ENCODE results near the gene MED16. TPM values are rescaled to one million over a fixed set of nuclear protein-coding genes. Genes with fewer than 3 reads are reported as not detected.

Gene MED16
- total RNA-seq, 1 experiment from 2014 or later = 22.4 TPM

DNA sequence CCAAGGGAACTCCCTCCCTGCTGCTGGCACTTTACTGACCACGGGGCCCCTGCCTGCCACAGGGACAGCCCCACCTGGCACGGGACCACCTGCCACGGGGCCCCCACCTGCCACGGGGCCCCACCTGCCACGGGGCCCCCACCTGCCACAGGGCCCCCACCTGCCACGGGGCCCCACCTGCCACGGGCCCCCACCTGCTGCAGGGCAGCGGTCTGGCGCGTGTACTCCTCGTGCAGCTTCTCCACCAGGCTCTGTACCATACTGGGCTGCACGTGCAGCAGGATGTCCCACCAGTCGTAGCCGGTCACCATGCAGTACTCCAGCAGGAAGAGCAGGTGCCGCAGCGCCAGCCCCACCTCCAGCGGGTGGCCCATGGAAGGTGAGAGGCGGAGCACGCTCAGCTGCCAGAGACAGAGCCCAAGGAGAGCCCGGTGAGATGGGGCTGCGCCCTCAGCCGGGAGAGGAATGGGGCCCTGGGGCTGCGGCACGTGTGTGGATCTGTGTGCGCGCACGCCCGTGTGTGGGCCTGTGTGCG lies 16.1 kb downstream of the MED16 start:
- CTCF ChIA-PET = no interaction called here
- intact Hi-C loops (cut with micrococcal nuclease; ENCODE audit: unreplicated experiment) = no loop called here
- Mint-ChIP-seq H3K36me3 (ENCODE audit: insufficient read depth, unreplicated experiment) (peaks cover 19% of the 10 kb centered on the region), H3K9me3 (ENCODE audit: low read depth, unreplicated experiment) (no peaks in the 10 kb centered on the region), H3K4me3 (ENCODE audit: low read depth, unreplicated experiment) (no peak overlapping the region), H3K27ac (ENCODE audit: unreplicated experiment) (no peak overlapping the region), H3K4me1 (ENCODE audit: low read depth, unreplicated experiment) (no peaks in the 10 kb centered on the region), H3K27me3 (ENCODE audit: unreplicated experiment) (no peaks in the 10 kb centered on the region)
- TF ChIP-seq, protein P1, sequence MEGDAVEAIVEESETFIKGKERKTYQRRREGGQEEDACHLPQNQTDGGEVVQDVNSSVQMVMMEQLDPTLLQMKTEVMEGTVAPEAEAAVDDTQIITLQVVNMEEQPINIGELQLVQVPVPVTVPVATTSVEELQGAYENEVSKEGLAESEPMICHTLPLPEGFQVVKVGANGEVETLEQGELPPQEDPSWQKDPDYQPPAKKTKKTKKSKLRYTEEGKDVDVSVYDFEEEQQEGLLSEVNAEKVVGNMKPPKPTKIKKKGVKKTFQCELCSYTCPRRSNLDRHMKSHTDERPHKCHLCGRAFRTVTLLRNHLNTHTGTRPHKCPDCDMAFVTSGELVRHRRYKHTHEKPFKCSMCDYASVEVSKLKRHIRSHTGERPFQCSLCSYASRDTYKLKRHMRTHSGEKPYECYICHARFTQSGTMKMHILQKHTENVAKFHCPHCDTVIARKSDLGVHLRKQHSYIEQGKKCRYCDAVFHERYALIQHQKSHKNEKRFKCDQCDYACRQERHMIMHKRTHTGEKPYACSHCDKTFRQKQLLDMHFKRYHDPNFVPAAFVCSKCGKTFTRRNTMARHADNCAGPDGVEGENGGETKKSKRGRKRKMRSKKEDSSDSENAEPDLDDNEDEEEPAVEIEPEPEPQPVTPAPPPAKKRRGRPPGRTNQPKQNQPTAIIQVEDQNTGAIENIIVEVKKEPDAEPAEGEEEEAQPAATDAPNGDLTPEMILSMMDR (IDR thresholded peaks at IDR 0.05; ENCODE audit: unreplicated experiment) = no peak
- BruUV-seq (replicated peaks) = no TSS peak
- no peak for DNase-seq

- BruUV-seq (replicated peaks) = no TSS peak
- TF ChIP-seq, protein P1 (IDR thresholded peaks at IDR 0.05; ENCODE audit: unreplicated experiment) = no peak
- Mint-ChIP-seq H3K9me3 (ENCODE audit: low read depth, unreplicated experiment) (no peaks in the 10 kb centered on the region), H3K36me3 (ENCODE audit: insufficient read depth, unreplicated experiment) (peaks cover 19% of the 10 kb centered on the region), H3K4me3 (ENCODE audit: low read depth, unreplicated experiment) (no peak overlapping the region), H3K4me1 (ENCODE audit: low read depth, unreplicated experiment) (no peaks in the 10 kb centered on the region), H3K27me3 (ENCODE audit: unreplicated experiment) (no peaks in the 10 kb centered on the region), H3K27ac (ENCODE audit: unreplicated experiment) (no peak overlapping the region)
- CTCF ChIA-PET = no interaction called here
- DNase-seq = no peak
- intact Hi-C loops (cut with micrococcal nuclease; ENCODE audit: unreplicated experiment) = no loop called here
Measured at GRCh38 chr19:876089-876488, 16.9 kb downstream of the MED16 start.

- Mint-ChIP-seq H3K4me3 (ENCODE audit: low read depth, unreplicated experiment) (no peak overlapping the region), H3K27ac (ENCODE audit: unreplicated experiment) (no peak overlapping the region), H3K9me3 (ENCODE audit: low read depth, unreplicated experiment) (no peaks in the 10 kb centered on the region), H3K27me3 (ENCODE audit: unreplicated experiment) (no peaks in the 10 kb centered on the region), H3K4me1 (ENCODE audit: low read depth, unreplicated experiment) (no peaks in the 10 kb centered on the region), H3K36me3 (ENCODE audit: insufficient read depth, unreplicated experiment) (peaks cover 25% of the 10 kb centered on the region)
- TF ChIP-seq, protein P1 (IDR thresholded peaks at IDR 0.05; ENCODE audit: unreplicated experiment) = no peak
- CTCF ChIA-PET = no interaction called here
- intact Hi-C loops (cut with micrococcal nuclease; ENCODE audit: unreplicated experiment) = no loop called here
- no TSS peak for BruUV-seq (replicated peaks)
- no peak for DNase-seq
Measured at GRCh38 chr19:875265-875879, 17.6 kb downstream of the MED16 start.

- H3K27ac Mint-ChIP-seq (ENCODE audit: unreplicated experiment) = no peak overlapping the region
- no peak overlapping the region for H3K4me3 Mint-ChIP-seq (ENCODE audit: low read depth, unreplicated experiment)
- no peaks in the 10 kb centered on the region for H3K9me3 Mint-ChIP-seq (ENCODE audit: low read depth, unreplicated experiment)
- DNase-seq = no peak
- H3K36me3 Mint-ChIP-seq (ENCODE audit: insufficient read depth, unreplicated experiment) = peaks cover 30% of the 10 kb centered on the region
- no peaks in the 10 kb centered on the region for H3K4me1 Mint-ChIP-seq (ENCODE audit: low read depth, unreplicated experiment)
- CTCF ChIA-PET = no interaction called here
- intact Hi-C loops (cut with micrococcal nuclease; ENCODE audit: unreplicated experiment) = no loop called here
- no peaks in the 10 kb centered on the region for H3K27me3 Mint-ChIP-seq (ENCODE audit: unreplicated experiment)
- TF ChIP-seq, protein P1 (IDR thresholded peaks at IDR 0.05; ENCODE audit: unreplicated experiment) = no peak
- BruUV-seq (replicated peaks) = no TSS peak
Measured at GRCh38 chr19:873561-874041, 19.4 kb downstream of the MED16 start.

Data from Calu3 (cell line).